ENCODE measurements around the gene EID3.
A peak's percentile ranks its signal among the peaks of the same experiment; 100 is the strongest.
"Not testable (repeated sequence)": the region's sequence is repeated elsewhere in the genome, so short reads cannot be mapped to it uniquely, and the experiment has no call there.

Gene EID3

GRCh38 chr12:104312654-104313053, 9.1 kb downstream of the EID3 start:
- no peak for DNase-seq (ENCODE audit: low spot score)

GRCh38 chr12:104313568-104314241, 10.2 kb downstream of the EID3 start:
- no peak for DNase-seq (ENCODE audit: low spot score)

- DNase-seq (ENCODE audit: low spot score): no peak
Measured at GRCh38 chr12:104314242-104314614, 10.7 kb downstream of the EID3 start.

- no peak for DNase-seq (ENCODE audit: low spot score)
Measured at GRCh38 chr12:104315326-104316224, 12.0 kb downstream of the EID3 start.

- DNase-seq (ENCODE audit: low spot score): no peak
Measured at GRCh38 chr12:104316936-104317335, 13.4 kb downstream of the EID3 start.

GRCh38 chr12:104317538-104318210, 14.1 kb downstream of the EID3 start:
- DNase-seq (ENCODE audit: low spot score): no peak

GRCh38 chr12:104319028-104319427, 15.5 kb downstream of the EID3 start:
- DNase-seq (ENCODE audit: low spot score): no peak

- no peak for DNase-seq (ENCODE audit: low spot score)
Measured at GRCh38 chr12:104319918-104320626, 16.5 kb downstream of the EID3 start.

GRCh38 chr12:104320627-104321024, 17.1 kb downstream of the EID3 start:
- no peak for DNase-seq (ENCODE audit: low spot score)

GRCh38 chr12:104321949-104322348, 18.4 kb downstream of the EID3 start:
- no peak for DNase-seq (ENCODE audit: low spot score)

GRCh38 chr12:104322533-104322932, 19.0 kb downstream of the EID3 start:
- DNase-seq (ENCODE audit: low spot score): not testable (repeated sequence)

- no peak for DNase-seq (ENCODE audit: low spot score)
Measured at GRCh38 chr12:104323899-104324298, 20.4 kb downstream of the EID3 start.

GRCh38 chr12:104328278-104328677, 24.7 kb downstream of the EID3 start:
- not testable (repeated sequence) for DNase-seq (ENCODE audit: low spot score)

- DNase-seq (ENCODE audit: low spot score): no peak
Measured at GRCh38 chr12:104328790-104329189, 25.3 kb downstream of the EID3 start.

- DNase-seq (ENCODE audit: low spot score): no peak
Measured at GRCh38 chr12:104329707-104330532, 26.4 kb downstream of the EID3 start.

GRCh38 chr12:104331376-104331775, 27.8 kb downstream of the EID3 start:
- DNase-seq (ENCODE audit: low spot score): no peak

GRCh38 chr12:104332273-104332672, 28.7 kb downstream of the EID3 start:
- not testable (repeated sequence) for DNase-seq (ENCODE audit: low spot score)

- DNase-seq (ENCODE audit: low spot score): no peak
Measured at GRCh38 chr12:104333692-104334255, 30.2 kb downstream of the EID3 start.

GRCh38 chr12:104334581-104334980, 31.0 kb downstream of the EID3 start:
- DNase-seq (ENCODE audit: low spot score): peak; percentile 49

GRCh38 chr12:104336115-104336514, 32.6 kb downstream of the EID3 start:
- no peak for DNase-seq (ENCODE audit: low spot score)

GRCh38 chr12:104337030-104337558, 33.6 kb downstream of the EID3 start:
- no peak for DNase-seq (ENCODE audit: low spot score)

Data from hematopoietic multipotent progenitor cell treated with erythropoietin and hydrocortisone succinate and interleukin-3 and kit ligand, for 17 days (in vitro differentiated cells).